Measurements from ENCODE around the gene TNNC2.

DNA sequence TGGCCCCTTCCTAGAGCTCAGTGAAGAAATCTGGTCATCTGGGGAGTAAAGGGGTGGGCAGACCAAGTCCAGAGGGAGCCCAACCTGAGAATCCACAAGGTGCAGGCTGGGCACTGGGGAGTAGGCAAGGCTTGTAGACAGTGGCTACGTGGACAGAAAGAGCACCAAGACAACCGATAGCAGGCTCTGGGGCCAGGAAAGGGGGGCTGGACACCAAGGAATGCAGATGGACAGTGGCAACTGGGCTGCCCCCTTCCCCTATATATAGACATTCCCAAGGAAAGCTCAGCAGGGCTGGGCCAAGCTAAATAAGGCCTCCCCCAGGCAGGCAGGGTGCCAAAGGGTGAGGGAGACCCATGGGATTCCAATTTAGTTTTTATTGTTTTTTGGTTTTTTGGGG, 1.5 kb upstream of the TNNC2 start:
- TF ChIP-seq, protein P1, sequence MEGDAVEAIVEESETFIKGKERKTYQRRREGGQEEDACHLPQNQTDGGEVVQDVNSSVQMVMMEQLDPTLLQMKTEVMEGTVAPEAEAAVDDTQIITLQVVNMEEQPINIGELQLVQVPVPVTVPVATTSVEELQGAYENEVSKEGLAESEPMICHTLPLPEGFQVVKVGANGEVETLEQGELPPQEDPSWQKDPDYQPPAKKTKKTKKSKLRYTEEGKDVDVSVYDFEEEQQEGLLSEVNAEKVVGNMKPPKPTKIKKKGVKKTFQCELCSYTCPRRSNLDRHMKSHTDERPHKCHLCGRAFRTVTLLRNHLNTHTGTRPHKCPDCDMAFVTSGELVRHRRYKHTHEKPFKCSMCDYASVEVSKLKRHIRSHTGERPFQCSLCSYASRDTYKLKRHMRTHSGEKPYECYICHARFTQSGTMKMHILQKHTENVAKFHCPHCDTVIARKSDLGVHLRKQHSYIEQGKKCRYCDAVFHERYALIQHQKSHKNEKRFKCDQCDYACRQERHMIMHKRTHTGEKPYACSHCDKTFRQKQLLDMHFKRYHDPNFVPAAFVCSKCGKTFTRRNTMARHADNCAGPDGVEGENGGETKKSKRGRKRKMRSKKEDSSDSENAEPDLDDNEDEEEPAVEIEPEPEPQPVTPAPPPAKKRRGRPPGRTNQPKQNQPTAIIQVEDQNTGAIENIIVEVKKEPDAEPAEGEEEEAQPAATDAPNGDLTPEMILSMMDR (IDR thresholded peaks at IDR 0.05; ENCODE audit: low read length) = no peak
- TF ChIP-seq EZH2 (IDR thresholded peaks at IDR 0.05; ENCODE audit: borderline replicate concordance, low read length) = no peak
